Upper lobe of right lung (tissue), 1 donor: ENCODE data around the gene GET3. TPM values are rescaled to one million over a fixed set of nuclear protein-coding genes. Genes with fewer than 3 reads are reported as not detected.

Source experiments
- ATAC-seq: fragments of 200-7000 bp; cut with Tn5 transposase; one replicate; pipeline ENCODE4 v1.9.1; 2020; ENCODE audit warnings: mild to moderate bottlenecking, moderate library complexity
- DNase-seq: peaks from one replicate; pipeline ENCODE4 v3.0.0-alpha.2; 2020
- H3K27ac ChIP-seq: fragments of 200-600 bp; one replicate; pipeline ENCODE4 v1.8.0; 2022
- H3K27me3 ChIP-seq: fragments of 200-600 bp; one replicate; pipeline ENCODE4 v1.8.0; 2022; ENCODE audit warnings: mild to moderate bottlenecking
- H3K36me3 ChIP-seq: fragments of 200-600 bp; one replicate; pipeline ENCODE4 v1.8.0; 2022
- H3K4me1 ChIP-seq: fragments of 200-600 bp; one replicate; pipeline ENCODE4 v1.8.0; 2022
- H3K4me3 ChIP-seq: fragments of 200-600 bp; one replicate; pipeline ENCODE4 v1.8.0; 2022; ENCODE audit warnings: mild to moderate bottlenecking
- H3K9me3 ChIP-seq: fragments of 200-600 bp; one replicate; pipeline ENCODE4 v1.8.0; 2022
- intact Hi-C: fragments of 100-400 bp; cut with DNase I; formaldehyde crosslinking; loops from one replicate; pipeline ENCODE4 v1.11.0; 2022
- total RNA-seq: library from RNA; stranded (reverse); fragmentation: NEBNext Ultra II Directional; extraction: Animal tissue kit (Norgen Biotek cat#: 25700); gene quantifications from one replicate; pipeline ENCODE4 v1.2.1, GENCODE V29; 2021
- TF ChIP-seq, protein P1 (sequence below): fragments of 200-600 bp; IDR thresholded peaks from one replicate; pipeline ENCODE4 v1.8.0; 2022; ENCODE audit warnings: antibody characterized with exemption
- donor health status: DM: no; HTN: yes; CAD: no; lungs with severe emphysema.

The GET3 gene
- total RNA-seq, 1 donor from 2014 or later = 55.2 TPM

- Histone ChIP-seq H3K27ac (no peak overlapping the region), H3K36me3 (peaks cover 24% of the 10 kb centered on the region), H3K27me3 (no peaks in the 10 kb centered on the region), H3K4me1 (peaks cover 33% of the 10 kb centered on the region), H3K4me3 (peak overlapping the region; percentile 63), H3K9me3 (no peaks in the 10 kb centered on the region)
- DNase-seq = no peak
- no peak for ATAC-seq
- TF ChIP-seq, protein P1, sequence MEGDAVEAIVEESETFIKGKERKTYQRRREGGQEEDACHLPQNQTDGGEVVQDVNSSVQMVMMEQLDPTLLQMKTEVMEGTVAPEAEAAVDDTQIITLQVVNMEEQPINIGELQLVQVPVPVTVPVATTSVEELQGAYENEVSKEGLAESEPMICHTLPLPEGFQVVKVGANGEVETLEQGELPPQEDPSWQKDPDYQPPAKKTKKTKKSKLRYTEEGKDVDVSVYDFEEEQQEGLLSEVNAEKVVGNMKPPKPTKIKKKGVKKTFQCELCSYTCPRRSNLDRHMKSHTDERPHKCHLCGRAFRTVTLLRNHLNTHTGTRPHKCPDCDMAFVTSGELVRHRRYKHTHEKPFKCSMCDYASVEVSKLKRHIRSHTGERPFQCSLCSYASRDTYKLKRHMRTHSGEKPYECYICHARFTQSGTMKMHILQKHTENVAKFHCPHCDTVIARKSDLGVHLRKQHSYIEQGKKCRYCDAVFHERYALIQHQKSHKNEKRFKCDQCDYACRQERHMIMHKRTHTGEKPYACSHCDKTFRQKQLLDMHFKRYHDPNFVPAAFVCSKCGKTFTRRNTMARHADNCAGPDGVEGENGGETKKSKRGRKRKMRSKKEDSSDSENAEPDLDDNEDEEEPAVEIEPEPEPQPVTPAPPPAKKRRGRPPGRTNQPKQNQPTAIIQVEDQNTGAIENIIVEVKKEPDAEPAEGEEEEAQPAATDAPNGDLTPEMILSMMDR = no peak
- intact Hi-C loops = no loop called here
Observed at GRCh38 chr19:12720296-12720695, 17.0 kb upstream of the GET3 start.

DNA sequence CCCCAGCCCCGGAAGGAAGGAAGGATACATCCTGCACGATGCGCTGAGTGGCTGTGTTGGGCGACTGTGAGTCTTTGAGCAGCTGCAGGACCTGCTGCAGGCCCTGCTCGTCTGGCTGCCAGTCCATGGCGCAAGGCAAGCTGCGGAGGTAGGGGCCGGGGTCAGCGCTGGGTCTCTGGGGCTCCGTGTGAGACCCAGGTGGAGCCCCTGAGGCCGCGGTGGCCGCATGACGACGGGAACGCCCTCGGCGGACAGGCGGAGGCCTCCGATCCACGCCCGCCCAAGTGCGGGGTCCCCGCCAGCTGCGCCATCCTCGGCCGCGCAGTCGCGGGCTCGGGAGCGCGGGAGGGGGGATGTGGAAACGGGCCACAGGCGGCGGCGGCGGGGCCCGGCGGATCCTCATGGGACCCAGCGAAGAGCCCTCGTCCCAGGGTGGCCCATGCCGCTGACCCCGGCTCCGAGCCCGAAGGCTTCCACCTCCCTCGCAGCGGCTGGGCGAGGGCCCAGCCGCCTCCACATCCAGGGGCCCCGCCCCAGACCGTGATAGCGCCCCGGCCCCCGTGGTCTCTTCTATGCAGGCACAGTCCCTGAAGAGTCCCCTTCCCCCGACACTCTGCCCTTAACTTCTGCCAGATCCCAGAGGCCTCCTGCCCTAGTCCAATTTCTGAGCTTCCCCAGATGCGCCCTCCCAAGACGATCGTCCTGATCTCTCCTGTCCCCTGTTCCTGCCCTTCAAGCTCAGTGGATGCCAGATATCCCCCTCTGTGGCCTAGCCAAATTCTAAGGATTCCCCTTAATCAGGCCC lies 16.2 kb upstream of the GET3 start:
- intact Hi-C loops = no loop called here
- ATAC-seq (peak; percentile 1), DNase-seq (no peak)
- Histone ChIP-seq H3K36me3 (peaks cover 19% of the 10 kb centered on the region), H3K9me3 (no peaks in the 10 kb centered on the region), H3K4me1 (peaks cover 33% of the 10 kb centered on the region), H3K4me3 (peak overlapping the region; percentile 63), H3K27me3 (no peaks in the 10 kb centered on the region), H3K27ac (peak overlapping the region; percentile 88)
- TF ChIP-seq, protein P1 = no peak

GRCh38 chr19:12721656-12722565 lies 15.4 kb upstream of the GET3 start:
- no peaks in the 10 kb centered on the region for H3K27me3 ChIP-seq
- DNase-seq = peak; percentile 85
- peak overlapping the region; percentile 88 for H3K27ac ChIP-seq
- H3K36me3 ChIP-seq = peaks cover 19% of the 10 kb centered on the region
- TF ChIP-seq, protein P1 = no peak
- no peaks in the 10 kb centered on the region for H3K9me3 ChIP-seq
- H3K4me3 ChIP-seq = peak overlapping the region; percentile 63
- H3K4me1 ChIP-seq = peaks cover 33% of the 10 kb centered on the region
- intact Hi-C loops = no loop called here
- peak; percentile 74 for ATAC-seq

GRCh38 chr19:12722566-12723380 lies 14.5 kb upstream of the GET3 start:
- TF ChIP-seq, protein P1 = no peak

DNA sequence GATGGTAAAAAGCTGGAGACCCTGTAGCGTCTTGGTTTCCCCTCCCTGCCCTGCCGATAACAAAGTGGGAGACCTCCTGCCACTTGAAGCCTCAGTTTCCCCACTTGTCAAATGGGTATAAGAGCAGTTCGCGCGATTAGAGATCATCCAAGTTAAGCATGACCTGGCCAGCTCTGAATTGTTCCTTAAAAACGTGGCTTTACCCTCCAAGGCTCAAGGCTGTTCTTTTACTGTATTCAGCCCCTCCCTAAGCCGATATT lies 14.0 kb upstream of the GET3 start:
- TF ChIP-seq, protein P1 = no peak
- H3K27ac ChIP-seq = peak overlapping the region; percentile 88
- peaks cover 8% of the 10 kb centered on the region for H3K36me3 ChIP-seq
- no peaks in the 10 kb centered on the region for H3K27me3 ChIP-seq
- peaks cover 33% of the 10 kb centered on the region for H3K4me1 ChIP-seq
- H3K4me3 ChIP-seq = peak overlapping the region; percentile 63
- ATAC-seq (no peak), DNase-seq (no peak)
- intact Hi-C loops = no loop called here
- no peaks in the 10 kb centered on the region for H3K9me3 ChIP-seq

More at GRCh38 chr19:12722566-12723380, 14.5 kb upstream of the GET3 start:
- no peaks in the 10 kb centered on the region for H3K27me3 ChIP-seq
- H3K9me3 ChIP-seq = no peaks in the 10 kb centered on the region
- DNase-seq (peak; percentile 96), ATAC-seq (peak; percentile 94)
- H3K27ac ChIP-seq = peak overlapping the region; percentile 88
- peak overlapping the region; percentile 63 for H3K4me3 ChIP-seq
- intact Hi-C loops = no loop called here
- peaks cover 33% of the 10 kb centered on the region for H3K4me1 ChIP-seq
- H3K36me3 ChIP-seq = peaks cover 12% of the 10 kb centered on the region
